ENCODE measurements around the gene CFD. TPM values are rescaled to one million over a fixed set of nuclear protein-coding genes. Genes with fewer than 3 reads are reported as not detected.
"Not testable (repeated sequence)": the region's sequence is repeated elsewhere in the genome, so short reads cannot be mapped to it uniquely, and the experiment has no call there.

Gene CFD
- 1.1 TPM for polyA plus RNA-seq (2013, experiment 1 of 2; ENCODE audit: insufficient read length)
- polyA plus RNA-seq (2013, experiment 2 of 2; ENCODE audit: insufficient read length): 1.6 TPM

DNA sequence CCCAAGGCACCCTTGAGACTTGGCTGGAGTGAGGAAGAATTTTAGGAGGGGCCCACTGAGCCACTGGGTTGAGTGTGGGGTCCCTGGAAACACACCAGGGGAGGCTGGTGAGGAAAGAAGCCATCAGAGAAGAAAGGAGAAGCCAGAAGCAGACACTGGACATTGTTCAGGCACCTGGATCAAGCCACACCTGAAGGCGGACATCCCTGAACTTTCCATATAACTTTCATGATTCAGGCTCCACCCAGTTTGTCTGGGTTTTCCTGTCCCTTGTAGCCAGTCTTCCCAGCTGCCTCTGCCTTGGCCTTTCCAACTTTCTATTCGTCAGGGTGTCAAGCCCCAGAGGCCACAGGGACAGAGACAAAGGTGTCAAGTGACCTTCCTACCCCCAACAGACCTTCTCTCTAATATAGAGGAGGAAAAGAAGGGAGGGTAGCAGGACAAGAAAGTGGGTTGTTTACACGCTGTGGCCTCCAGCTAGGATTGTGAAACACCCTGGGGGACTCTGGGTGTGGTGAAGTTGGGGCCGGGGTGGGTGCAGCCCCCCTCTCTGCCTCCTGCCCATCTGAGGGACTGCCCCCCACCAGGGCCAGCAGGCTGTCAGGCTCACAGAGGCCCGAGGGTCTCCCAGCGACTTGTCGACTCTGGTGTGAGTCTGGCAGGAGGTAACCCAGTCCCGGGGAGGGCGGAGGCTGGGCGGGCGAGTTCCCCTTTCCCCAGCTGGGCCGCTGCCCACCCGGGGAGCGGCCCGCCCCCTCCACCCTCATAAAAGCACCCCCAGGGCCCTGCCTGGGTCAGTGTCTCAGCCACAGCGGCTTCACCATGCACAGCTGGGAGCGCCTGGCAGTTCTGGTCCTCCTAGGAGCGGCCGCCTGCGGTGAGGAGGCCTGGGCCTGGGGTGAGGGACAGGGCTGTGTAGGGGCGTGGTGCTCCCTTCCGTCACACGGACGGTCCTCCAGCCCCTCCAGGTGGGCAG lies at the start of gene CFD:
TSS of gene CFD (plus strand) at position 797 of the 976 bp plus-strand sequence. CDS start at position 823, 26 bp downstream.
- no peak for DNase-seq

GRCh38 chr19:810077-810855 lies 49.2 kb upstream of the CFD start:
- DNase-seq: no peak

GRCh38 chr19:810883-811489 lies 48.5 kb upstream of the CFD start:
- DNase-seq: no peak

DNA sequence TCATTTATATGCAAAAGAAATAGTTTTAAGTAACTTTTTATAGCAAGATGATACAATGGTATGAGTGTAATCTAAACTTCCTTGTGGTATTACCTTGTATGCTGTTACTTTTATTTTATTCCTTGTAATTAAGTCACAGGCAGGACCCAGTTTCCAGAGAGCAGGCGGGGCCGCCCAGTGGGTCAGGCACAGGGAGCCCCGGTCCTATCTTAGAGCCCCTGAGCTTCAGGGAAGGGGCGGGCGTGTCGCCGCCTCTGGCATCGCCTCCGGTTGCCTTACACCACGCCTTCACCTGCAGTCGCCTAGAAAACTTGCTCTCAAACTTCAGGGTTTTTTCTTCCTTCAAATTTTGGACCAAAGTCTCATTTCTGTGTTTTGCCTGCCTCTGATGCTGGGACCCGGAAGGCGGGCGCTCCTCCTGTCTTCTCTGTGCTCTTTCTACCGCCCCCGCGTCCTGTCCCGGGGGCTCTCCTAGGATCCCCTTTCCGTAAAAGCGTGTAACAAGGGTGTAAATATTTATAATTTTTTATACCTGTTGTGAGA lies 47.9 kb upstream of the CFD start:
- no peak for DNase-seq

GRCh38 chr19:812049-812746 lies 47.3 kb upstream of the CFD start:
- DNase-seq: no peak

- no peak for DNase-seq
These were observed 46.7 kb upstream of the CFD start for GRCh38 chr19:812747-813218.

DNA sequence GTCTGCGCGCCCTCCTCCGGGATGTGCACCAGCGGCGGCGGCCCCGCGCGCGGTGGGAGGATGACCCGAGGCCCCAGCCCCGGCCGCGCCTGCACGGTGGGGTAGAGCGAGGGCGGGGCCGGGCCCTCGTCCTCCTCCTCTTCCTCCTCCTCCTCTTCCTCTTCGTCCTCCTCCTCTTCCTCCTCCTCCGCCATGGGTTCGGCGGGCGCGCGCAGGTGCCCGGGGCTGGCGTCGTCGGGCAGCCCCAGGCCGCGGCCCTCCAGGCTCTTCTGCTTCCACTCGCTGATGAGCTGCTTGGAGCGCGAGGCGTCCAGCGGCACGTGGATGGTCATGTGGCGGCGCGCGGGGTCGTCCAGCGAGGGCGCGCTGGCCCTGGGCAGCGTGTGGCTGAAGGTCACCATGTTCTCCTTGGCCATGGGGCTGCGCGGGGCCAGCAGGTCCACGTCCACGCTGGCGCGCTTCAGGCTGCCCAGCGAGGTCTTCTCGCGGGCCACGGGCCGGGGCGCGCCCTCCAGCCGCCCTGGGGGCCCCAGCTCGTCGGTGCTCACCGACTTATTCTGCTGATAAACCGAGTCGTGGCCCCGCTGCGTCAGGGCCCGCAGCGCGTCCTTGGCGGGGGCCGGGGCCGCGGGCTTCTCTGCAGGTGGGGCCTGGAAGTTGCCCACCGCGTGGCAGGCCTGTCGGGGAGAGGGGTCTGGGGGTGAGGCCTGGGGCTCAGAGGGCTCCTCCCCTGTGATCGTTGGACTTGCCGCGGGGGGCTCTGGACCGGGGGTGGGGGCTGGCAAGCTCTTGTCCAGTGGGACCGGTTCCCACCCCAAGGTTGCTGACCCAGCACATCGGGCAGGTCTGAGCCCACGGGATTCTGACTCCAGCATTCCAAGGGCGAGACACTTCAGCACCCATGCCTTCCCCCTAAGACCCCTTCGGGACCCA lies 46.0 kb upstream of the CFD start:
- no peak for DNase-seq

- DNase-seq: no peak
These were observed 45.0 kb upstream of the CFD start for GRCh38 chr19:814152-815078.

- no peak for DNase-seq
These were observed 44.2 kb upstream of the CFD start for GRCh38 chr19:815079-815774.

DNA sequence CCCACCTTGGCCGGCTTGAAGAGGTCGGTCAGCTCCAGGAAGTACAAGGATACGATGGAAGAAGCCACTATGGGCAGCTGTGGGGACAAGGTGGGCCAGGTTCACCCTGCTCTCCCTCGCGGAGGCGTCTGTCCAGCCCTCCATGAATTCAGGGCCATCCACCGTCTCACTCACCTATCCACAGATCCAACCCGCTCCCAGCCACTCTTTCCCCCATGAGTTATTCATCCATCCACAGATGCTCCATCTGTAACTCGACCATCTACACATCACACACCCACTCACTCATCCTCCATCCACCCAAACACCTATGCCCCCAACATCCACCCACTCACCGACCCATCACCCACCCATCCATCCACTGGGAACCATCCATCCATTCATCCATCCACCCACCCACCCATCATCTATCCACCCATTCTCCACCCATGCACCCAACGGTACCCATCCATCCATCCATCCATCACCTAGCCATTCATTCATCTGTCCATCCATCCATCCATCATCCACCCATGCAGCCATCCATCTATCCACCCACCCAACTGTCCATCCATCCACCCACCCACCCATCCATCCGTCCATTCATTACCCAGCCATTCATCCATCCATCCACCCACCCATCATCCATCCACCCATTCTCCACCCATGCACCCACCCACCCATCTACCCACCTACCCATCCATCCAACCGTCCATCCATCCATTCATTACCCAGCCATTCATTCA lies 43.5 kb upstream of the CFD start:
- no peak for DNase-seq

GRCh38 chr19:816500-816857 lies 43.0 kb upstream of the CFD start:
- DNase-seq: no peak

DNA sequence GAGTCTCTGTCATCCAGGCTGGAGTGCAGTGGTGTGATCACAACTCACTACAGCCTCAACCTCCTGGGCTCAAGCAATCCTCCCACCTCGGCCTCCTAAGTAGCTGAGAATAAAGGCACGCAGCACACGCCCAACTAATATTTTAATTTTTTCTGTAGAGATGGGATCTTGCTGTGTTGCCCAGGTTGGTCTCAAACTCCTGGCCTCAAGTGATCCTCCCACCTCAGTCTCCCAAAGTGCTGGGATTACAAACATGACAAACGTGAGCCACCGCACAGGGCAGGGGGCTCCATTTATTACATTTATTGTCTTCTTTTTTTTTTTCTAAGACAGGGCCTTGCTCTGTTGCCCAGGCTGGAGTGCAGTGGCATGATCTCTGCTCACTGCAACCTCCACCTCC lies 39.3 kb upstream of the CFD start:
- not testable (repeated sequence) for DNase-seq

- DNase-seq: no peak
These were observed 38.1 kb upstream of the CFD start for GRCh38 chr19:821231-821824.

DNA sequence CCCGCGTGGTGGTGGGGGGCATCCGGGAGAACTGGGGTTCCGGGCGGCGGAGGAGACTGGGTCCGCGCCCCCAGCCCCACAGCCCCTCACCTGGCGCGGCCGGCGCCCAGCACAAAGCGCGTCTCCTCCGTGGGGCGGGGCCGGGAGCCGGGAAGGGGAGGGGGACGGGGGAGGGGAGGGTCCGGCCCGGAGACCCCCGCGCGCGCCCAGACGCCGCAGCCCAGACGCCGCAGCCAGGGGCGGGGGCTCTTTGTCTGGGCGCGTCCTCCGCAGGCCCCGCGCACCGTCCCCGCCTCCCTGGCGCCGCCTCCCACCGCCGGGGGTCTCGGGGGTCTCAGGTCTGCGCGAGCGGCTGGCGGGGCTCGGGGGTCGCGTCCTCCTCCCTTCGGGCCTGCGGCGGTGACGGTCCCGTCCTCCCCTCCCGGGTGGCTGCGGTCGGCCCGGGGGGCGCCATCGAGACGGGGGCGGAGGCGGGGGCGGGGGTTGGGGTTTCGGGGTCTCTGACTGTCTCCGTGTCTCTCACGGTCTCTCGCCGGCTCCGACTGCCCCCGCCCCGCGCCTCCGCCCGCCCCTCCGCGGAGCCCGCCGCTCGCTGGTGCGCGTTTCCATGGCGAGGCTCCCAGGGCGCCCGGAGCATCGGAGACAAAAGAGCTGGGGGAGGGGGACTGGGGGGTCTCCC lies 37.5 kb upstream of the CFD start, which contains the start of gene PLPPR3:
TSS of gene PLPPR3 (minus strand) at position 131 of the 679 bp plus-strand sequence. CDS start 396 bp downstream, outside the sequence.
- no peak for DNase-seq

DNA sequence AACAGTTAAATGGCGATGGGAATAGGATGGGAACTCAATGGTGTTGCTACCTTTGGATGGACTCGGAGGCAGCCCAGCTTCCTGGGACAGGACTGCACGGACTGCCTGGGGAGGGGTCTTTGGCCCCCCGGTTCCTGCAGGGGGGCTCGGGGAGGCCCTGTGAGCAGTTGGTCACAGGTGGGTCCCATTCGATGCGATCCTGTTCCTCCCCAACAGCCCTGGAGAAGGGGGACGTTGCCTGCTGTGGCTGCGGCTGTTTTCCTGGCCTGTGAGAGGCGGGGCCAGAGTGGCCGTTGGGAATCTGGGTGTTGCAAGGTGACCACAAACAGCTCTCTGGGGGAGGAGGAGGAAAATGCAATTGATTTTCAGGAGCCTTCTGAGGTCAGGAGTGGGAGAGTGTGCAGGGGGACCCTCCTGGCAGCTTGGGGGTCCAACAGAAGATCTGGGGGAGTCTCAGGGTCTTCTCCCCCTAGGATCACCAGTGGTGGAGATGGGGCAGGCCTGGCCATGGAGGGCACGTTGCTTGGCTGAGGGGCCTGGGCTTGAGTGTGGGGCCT lies 35.8 kb upstream of the CFD start:
- no peak for DNase-seq

- DNase-seq: no peak
These were observed 34.6 kb upstream of the CFD start for GRCh38 chr19:824885-825284.
